PC-3 (cell line): ENCODE data around the gene UGT3A1.
"Not testable (repeated sequence)": the region's sequence is repeated elsewhere in the genome, so short reads cannot be mapped to it uniquely, and the experiment has no call there.

Experiments used
- EZH2 ChIP-seq: fragments of 300-600 bp; sonication (generic); IDR thresholded peaks from one replicate; pipeline ENCODE4 v1.6.1; 2017; ENCODE audit warnings: antibody characterized with exemption, mild to moderate bottlenecking, low read length; ENCODE audit not compliant: unreplicated experiment
- TF ChIP-seq, protein P1 (sequence below): fragments of 300-600 bp; sonication (generic); conservative IDR thresholded peaks from 2 replicates; pipeline ENCODE4 v1.5.1; 2017; ENCODE audit warnings: antibody characterized with exemption, low read depth, mild to moderate bottlenecking, low read length

DNA sequence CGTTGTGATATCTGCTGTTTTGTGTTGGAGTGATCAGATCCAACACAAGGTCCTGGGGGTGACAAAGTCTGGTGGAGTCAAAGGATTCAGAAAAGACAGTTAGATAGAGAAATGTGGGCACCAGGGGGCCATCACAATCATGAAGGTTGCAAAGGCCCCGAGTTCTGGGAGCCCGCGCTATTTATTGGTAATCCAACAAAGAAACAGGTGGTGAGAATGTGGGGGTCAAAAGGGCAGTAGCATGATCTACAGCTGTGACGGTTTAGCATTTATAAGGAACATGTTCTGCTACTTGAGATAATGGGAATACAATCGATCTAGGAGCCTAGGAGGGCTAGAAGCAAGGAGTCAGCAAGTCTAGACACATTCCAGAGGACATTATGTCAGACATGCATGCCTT, 31.1 kb upstream of the UGT3A1 start:
- TF ChIP-seq, protein P1, sequence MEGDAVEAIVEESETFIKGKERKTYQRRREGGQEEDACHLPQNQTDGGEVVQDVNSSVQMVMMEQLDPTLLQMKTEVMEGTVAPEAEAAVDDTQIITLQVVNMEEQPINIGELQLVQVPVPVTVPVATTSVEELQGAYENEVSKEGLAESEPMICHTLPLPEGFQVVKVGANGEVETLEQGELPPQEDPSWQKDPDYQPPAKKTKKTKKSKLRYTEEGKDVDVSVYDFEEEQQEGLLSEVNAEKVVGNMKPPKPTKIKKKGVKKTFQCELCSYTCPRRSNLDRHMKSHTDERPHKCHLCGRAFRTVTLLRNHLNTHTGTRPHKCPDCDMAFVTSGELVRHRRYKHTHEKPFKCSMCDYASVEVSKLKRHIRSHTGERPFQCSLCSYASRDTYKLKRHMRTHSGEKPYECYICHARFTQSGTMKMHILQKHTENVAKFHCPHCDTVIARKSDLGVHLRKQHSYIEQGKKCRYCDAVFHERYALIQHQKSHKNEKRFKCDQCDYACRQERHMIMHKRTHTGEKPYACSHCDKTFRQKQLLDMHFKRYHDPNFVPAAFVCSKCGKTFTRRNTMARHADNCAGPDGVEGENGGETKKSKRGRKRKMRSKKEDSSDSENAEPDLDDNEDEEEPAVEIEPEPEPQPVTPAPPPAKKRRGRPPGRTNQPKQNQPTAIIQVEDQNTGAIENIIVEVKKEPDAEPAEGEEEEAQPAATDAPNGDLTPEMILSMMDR: not testable (repeated sequence)
- TF ChIP-seq EZH2: not testable (repeated sequence)
